ENCODE results near the gene LGALS4.
"Not testable (repeated sequence)": the region's sequence is repeated elsewhere in the genome, so short reads cannot be mapped to it uniquely, and the experiment has no call there.

LGALS4 gene

DNA sequence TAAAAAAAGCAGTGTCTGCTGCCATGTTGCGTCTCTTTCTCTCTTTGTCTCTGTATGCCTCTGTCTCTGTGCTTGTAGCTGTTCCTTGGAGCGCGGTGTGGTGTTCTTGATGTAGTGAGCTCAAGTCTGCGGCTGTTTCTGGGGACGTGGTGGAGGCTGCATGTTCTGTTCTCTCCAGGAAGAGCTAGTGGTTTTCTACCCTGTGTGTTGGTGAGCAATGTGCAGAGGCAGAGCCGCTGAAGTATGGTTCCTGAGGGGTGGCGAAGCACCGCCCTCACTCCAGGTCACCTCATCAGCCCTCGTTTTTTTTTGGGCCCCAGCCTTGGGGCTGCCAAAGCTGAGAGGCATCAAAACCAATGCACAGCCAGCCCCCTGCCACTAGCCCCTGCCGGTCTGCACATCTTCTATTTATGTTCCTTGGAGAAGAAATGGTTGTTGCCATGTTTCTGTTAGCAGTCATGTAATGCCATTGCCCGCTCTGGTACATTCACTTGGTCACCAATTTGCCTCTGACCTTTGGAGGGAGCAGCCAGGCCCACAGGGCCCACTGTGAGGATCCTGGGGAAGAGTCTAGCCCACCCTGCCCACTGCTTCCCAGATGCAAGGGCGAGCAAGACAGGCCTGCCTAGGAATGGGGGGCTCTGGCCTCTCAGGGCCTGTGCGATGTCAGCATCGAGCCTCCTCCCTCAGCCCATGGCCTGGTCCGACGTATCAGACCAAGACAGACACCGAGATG is 29.9 kb upstream of the LGALS4 start:
- peak; percentile 0 for DNase-seq (ENCODE audit: low spot score)

DNA sequence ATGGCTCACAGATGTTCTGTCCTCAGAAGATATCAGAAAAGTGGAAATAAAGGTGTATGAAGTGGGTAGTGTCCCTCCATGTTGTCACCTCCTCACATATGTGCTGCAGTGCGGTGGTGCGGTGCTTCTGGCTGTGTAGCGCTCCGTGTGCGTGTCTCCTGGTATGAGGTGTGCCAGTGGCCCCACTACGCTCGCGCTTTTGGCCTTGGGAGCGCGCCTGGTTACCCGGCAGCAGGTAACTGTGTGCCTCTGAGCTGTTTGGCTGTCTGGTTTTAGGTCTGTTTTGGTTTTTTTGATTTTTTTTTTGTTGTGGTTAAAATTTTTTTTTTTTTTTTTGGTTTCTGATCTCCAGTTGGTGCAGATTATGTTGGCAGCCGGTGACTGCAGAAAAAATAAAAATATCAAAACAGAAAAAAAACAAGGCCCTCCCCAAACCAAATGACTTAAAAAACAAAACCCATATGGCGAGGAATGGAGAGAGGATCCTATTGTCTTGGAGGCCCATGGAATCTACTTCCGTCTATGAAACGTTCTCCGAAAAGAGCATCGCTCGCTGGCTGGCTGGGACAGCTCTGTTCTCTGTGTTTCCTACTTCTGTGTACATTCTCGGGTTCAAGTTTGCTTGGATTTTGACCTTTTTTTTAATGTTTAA is 29.2 kb upstream of the LGALS4 start:
- DNase-seq (ENCODE audit: low spot score): no peak

DNA sequence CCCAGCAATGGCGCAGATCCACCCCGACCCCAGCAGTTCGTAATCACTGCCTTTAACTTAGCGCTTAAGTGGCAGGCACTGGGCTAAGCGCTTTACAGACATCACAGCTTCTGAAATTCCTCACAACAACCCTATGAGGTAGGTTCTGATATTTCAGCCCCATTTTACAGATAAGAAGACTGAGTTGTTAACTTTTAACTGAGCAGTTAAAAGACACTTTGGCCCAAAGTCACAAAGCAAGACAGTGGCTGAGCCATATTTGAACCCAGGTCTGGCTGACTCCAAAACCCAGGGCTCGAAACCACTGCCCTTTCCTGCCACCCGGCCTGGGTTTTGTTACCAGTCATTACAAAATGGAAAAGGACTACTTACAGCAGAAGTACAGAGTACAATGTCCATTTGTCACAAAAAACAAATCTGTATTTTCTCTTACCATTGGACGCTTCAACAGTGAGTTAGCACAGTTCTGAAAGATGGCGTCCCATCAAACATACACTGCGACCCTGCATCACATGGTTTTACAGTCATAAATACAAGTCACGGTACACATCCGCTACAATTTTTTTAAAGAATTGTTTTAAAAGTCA is 28.5 kb upstream of the LGALS4 start:
- DNase-seq (ENCODE audit: low spot score): no peak

DNA sequence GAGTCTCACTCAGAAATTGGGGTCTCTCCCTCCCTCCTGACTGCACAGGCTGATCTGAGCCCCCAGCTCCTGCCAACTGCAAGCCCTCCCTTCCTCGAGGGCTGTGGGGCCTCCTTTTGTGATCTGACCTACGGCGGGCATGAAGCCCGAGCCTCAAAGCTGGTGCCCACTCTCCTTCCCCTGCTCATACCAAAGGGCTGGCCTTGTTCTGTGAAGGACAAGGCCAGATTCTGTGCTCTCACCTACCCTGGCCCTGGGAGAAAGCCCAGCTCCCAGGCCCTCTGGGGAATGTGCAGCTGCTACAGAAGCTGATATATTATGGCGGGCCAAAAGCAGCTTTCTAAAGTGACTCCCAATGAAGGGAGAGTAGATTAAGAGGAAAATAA is 27.8 kb upstream of the LGALS4 start:
- peak; percentile 0 for DNase-seq (ENCODE audit: low spot score)

DNA sequence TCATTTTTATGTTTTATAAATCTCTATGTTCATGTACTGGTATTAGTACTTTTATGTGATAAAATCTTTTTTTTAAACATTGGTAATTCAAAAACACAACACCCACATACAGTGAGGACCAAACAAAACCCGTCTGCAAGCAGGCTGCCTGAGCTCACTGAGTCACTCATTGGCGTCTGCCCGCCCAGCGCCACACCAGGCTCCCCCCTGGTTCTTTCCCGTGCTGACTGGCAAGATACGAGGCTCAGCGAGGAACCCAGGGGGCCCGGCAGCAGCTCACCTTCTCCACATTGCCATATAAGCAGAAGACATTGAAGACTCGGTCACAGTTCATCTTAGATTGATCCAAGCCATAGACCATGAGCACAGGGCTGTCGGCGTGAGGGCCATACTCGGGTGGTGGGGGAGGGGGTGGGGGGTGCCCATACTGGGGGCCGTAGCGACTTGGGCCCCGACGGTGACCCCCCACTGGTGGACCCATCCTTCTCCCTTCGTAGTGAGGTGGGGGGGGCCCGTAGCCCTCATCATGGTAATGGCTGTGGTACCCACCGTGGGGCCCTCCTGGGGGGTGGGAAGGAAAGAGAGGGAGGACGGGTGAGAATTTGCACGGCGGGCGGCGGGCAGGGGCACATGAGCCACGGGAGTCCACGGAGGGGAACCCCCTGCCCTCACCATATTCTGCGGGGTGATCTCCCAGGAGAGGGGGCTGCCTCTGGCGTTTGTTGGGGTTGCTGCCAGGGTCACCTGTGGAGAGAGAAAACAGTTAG is 27.3 kb upstream of the LGALS4 start:
- DNase-seq (ENCODE audit: low spot score): peak; percentile 0

DNA sequence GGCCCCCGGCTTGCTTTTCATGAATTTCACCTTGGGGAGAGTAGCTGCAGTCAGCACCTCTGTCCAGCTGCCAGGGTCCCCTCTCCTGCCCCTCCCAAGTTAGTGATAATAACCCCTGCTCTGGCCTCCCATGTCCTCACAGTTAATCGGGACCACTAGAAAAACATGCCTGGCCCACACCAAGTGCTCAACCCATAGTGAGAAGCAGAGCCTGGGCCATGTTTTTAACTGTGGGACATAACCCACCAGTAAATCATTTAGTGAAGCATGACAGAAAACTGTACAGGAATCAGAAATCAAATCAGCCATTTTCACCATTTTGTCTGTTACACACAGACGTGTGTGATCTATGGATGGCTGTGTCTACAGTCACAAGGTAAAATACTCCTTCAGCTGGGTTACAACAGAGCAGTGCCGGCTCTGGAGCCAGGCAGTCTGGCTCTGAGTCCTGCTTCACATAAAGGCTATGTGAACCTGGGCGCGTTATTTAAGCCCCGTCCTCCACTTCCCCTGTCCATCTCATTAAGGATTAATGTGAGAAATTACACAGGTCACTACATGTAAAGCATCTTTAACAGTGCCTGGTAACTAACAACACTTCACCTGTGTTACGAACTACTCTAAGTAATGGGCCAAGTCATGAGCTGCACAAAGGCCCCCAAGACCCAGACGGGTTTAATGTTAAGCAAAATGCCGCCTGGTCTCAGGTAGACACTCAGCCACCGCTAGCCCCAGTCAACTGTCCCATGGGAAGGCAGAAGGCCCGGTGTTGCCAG is 26.4 kb upstream of the LGALS4 start:
- no peak for DNase-seq (ENCODE audit: low spot score)

DNA sequence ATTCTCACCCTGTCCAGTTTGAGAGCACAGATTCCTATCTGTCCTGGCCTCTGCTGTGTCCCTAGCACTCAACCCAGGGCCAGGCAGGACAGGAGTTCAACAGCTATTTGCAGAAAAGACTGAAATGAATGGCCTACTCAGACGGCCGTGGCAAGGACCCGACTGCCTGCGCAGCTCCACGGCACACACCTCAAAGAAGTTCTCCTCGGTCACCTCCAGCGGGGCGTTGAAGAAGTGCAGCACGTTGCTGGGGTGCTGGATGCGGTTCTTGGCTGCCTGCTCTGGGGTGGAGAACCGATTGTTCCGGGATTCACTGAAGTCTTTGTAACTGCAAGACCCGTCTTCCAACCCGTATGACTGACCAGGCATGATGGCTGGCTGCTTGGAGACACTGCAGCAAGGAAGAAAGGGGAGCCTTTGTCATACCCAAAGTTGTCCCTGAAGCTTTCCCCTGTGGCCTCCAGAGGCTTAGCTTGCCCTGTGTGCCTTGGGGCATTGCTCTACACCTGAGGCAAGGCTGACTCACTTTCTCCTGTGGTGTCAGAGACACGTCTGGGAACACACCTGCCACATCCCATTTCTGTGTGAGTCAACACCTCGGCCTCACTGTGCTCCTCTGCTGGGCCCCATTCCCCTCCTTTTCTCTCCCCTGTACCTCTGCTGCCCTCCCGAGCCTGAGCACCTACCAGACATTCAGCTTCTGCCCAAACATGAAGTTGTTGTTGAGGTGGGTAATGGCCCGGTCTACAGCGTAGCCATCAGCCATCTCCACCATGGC is 25.7 kb upstream of the LGALS4 start:
- DNase-seq (ENCODE audit: low spot score): no peak

DNA sequence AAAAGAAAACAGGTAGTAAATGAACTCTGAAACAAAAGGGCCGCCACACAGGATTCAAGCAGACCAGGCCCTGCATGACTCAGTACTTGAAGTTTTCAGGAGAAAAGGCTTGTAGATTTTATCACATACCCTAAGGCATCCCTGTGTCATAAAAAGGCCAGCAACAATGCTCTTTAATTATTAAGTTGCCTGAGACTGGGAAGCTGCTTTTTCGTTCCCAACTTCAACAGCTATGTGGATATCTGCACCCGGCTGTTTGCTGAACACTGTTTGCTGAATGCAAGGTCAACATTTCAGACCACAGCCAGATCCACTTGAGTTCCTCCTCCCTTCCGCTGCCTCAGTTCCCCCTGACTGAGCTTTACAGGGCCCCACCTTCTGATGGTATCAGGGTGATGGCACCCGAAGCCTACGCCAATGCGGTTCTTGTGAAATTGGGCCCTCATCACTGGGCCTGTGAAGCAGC is 24.9 kb upstream of the LGALS4 start:
- no peak for DNase-seq (ENCODE audit: low spot score)

DNA sequence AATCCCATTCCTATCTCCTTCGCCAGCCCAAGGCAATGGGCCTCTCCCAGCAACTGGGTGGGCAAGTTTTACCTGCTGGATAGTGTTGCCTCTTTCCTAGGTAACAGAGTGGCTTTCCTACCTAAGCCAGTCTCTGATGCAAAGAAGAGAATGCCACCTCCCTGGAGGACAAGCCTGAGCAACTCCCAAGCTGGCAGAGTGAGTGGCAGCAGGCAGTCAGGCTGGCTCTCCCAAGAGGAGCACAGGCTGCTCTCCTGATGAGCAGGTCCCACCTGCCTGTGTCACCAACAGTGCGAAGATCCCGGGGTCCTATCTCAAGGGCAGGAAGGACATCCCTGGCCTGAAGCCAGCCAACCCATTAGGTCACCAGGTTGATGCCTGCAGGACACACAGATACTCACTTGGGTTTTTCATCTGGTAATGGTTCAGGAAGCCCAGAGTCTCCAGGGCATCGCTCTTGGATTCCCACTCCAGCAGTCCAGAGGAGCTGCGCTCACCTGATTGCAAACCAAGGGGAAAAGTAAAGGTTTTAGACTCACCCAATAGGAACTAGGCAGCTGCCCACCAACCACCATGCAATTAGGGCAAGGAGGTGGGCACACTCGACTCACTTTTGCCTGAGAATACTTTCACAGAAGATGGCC is 24.4 kb upstream of the LGALS4 start:
- no peak for DNase-seq (ENCODE audit: low spot score)

DNA sequence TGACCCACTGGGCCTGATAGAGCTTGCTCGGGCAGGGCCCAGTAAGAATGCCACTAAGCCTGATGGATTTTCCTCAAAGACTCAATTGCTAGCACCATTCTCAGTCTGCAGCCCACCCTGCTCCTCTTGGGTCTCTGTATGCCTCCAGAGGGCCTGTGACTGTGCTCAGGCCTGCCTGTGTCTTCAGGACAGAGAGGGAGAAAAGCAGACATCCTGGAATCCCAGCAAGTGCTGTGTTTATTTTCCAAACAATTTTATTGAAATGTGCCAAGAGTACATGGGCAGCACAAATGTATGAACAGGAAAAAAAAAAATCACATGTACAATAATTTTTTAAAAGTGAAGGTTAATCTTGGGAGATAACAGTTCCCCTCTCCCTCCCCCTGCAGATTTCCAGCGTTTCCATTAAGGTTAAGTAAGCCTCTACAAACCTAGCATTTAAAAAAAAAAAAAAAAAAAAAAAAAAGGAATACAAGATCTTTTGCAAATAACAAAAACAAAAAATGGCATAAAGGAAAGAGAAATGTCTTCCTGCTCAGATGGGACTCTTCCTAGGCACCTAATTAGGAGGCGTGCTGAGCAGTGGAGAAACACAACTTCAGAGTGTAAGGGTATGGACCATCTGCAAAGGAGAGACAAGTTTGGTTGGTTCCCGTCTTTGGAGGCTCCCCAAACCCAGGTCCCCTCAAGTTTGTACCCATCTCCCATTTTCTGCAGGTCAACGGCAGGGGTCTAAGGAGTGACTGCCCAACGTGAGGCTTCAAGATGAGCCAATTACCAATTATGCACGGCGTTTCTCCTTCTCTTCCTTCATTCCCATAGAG is 23.6 kb upstream of the LGALS4 start:
- no peak for DNase-seq (ENCODE audit: low spot score)

DNA sequence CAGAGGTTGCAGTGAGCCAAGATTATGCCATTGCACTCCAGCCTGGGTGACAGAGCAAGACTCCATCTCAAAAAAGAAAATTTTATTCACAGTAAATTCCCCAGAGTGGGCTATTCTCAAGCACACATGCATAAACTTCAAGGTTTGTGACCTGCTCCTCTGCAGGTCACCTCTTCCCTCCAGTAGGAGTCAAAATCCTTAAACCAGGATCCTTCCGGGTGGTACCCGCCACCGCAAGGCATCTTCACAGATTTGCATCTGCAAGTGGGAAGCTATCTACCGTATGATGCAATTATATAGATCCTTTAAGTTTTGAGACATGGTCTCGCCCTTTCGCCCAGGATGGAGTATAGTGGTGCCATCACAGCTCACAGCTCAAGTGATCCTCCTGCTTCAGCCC is 21.8 kb upstream of the LGALS4 start:
- no peak for DNase-seq (ENCODE audit: low spot score)

DNA sequence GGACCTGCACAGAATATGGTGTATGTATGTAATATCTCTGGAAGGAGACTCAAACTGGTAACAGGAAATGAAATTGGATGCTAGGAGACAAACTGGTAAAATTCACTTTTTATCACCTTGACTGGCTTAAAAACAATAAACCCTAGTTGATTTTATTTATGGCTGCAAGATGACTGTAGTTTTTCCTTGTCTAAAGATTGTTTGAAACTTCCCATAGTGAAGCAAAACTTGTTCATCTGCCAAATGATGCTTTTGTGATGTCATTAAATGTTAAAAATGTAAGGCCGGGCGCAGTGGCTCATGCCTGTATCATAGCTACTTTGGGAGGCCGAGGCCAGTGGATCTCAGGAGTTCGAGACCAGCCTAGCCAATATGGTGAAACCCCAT is 21.4 kb upstream of the LGALS4 start:
- no peak for DNase-seq (ENCODE audit: low spot score)

DNA sequence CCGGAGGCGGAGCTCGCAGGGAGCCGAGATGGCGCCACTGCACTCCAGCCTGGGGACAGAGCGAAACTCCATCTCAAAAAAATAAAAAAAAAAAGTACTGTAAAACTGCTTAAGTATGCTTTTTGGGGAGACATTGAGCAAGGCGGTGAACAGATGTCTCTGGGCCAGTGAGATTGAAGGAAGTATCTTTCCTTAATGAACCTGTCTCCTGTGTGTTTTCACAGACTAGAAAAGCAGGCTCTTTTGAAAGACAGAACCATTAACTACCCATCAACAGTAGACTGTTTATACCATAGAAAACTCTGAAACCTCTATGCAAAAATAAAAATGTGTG is 20.3 kb upstream of the LGALS4 start:
- no peak for DNase-seq (ENCODE audit: low spot score)

DNA sequence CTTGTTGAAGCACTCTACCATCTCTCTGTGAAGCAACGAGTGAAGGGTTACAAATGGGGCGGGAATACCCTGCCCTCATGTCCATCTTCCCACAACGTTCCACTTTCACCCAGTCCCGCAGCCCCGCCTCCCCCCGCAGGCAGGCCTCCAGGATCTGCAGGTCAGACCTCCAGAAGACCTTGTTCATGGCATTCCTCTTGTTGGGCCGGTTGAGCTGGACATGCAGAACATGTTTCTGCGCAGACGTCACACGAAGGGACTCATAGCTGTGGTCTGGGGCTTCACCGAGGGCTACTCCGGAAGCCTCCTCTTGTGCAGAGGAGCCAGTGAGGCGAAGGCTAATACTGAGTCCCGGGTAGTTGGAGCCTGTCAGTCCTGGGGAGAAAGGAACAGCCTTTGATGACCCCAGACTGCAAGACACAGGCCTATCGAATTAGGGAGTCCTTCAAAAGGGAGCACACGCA is 18.4 kb upstream of the LGALS4 start:
- peak; percentile 84 for DNase-seq (ENCODE audit: low spot score)

DNA sequence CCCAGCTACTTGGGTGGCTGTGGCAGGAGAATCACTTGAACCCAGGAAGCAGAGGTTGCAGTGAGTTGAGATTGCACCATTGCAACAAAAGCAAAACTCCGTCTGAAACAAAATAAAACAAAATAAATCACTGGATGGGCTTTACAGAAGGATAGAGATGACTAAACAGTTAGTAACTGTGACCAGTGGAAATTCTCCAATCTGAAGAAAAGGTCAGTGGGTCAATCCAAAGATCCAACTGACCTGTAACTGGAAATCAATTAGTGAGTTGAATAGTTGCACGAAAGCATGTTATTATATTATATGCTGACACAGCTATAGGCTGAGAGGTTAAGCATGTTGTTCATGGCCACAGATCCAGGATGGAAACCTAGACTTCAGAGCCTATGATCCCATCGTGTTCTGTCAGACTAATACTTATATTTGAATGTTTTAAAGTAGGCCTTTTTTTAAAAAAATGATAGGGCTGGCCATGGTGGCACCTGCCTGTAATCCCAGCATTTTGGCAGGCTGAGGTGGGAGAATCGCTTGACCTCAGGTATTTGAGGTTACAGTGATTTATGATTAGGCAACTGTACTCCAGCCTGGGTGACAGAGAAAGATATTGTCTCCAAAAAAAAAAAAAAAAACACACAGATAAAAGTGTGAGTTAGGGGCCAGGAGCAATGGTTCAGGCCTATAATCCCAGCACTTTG is 17.4 kb upstream of the LGALS4 start:
- no peak for DNase-seq (ENCODE audit: low spot score)

DNA sequence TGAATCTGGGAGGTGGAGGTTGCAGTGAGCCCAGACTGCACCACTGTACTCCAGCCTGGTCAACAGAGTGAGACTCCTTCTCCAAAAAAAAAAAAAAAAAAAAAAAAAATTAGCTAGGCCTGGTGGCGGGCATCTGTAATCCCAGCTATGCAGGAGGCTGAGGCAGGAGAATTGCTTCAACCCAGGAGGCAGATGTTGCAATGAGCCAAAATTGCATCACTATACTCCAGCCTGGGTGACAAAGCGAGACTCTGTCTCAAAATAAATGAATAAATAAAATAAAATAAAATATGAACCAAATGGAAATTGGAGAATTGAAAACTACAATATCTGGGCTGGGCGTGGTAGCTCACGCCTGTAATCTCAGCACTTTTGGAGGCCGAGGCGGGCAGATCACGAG is 16.5 kb upstream of the LGALS4 start:
- DNase-seq (ENCODE audit: low spot score): not testable (repeated sequence)

DNA sequence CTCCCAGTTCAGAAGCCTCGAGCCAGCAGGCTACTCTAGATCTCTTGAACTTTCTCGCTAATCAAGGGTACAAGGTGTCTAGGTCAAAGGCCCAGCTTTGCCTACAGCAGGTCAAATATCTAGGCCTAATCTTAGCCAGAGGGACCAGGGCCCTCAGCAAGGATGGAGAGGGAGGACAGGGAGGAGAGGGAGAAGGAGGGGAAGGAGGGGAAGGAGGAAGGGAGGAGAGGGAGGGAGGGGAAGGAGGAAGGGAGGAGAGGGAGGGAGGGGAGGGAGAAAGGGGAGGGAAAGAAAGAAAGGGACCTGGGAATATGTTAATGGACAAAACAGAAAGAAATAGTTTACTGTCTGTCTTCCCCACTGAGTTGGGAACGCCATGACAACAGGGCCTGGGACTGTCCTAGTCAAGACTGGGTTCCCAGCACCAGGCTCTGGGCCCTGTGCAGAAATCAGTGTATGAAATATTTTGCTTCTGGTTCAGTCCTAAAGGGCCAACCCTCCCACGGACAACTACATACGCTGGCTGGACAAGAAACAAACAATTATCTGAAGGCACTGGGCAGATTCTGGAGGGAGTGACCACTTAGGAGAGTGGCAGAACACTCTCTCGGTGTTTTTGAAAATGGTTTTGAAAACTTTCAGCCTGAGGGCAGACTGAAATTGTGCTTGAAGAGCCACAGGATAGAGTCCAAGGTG is 14.3 kb upstream of the LGALS4 start:
- no peak for DNase-seq (ENCODE audit: low spot score)

DNA sequence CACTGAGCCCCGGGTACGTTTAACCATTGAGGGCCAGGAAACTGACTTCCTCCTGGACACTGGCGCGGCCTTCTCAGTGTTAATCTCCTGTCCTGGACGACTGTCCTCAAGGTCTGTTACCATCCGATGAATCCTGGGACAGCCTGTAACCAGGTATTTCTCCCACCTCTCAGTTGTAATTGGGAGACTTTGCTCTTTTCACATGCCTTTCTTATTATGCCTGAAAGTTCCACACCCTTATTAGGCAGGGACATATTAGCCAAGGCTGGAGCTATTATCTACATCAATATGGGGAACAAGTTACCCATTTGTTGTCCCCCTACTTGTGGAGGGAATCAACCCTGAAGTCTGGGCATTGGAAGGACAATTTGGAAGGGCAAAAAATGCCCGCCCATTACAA is 13.2 kb upstream of the LGALS4 start:
- not testable (repeated sequence) for DNase-seq (ENCODE audit: low spot score)
